ENCODE results near the gene SEMA3C.

- TF ChIP-seq CTCF (IDR thresholded peaks at IDR 0.05) (no peak), EZH2 (IDR thresholded peaks at IDR 0.05; ENCODE audit: borderline replicate concordance, insufficient read depth, low read depth, low read length, poor library complexity, severe bottlenecking) (no peak)
Measured at GRCh38 chr7:80839855-80840254, 79.0 kb downstream of the SEMA3C start.

All from B cell (primary cell).